ENCODE measurements around the gene FIBP.

The FIBP gene

GRCh38 chr11:65891219-65892136 lies 3.2 kb upstream of the FIBP start:
- H3K4me3 ChIP-seq (ENCODE audit: control insufficient read depth, low read depth, low read length) = peak overlapping the region; percentile 50
- peak; percentile 34 for TF ChIP-seq CTCF (IDR thresholded peaks at IDR 0.05; ENCODE audit: control insufficient read depth, insufficient read depth, low read depth, low read length, missing control alignments)
- DNase-seq (ENCODE audit: low read depth) = no peak

GRCh38 chr11:65890324-65891218 lies 2.3 kb upstream of the FIBP start, which contains the start of gene CCDC85B:
Gene CCDC85B, plus strand, starts transcription at chr11:65890673. Its CDS starts 111 bp downstream, at chr11:65890784.
- H3K4me3 ChIP-seq (ENCODE audit: control insufficient read depth, low read depth, low read length) = peak within 1 kb of the TSS; percentile 50
- TF ChIP-seq CTCF (IDR thresholded peaks at IDR 0.05; ENCODE audit: control insufficient read depth, insufficient read depth, low read depth, low read length, missing control alignments) = no peak
- DNase-seq (ENCODE audit: low read depth) = peak; percentile 88

- H3K4me3 ChIP-seq (ENCODE audit: control insufficient read depth, low read depth, low read length) = peak overlapping the region; percentile 92
- TF ChIP-seq CTCF (IDR thresholded peaks at IDR 0.05; ENCODE audit: control insufficient read depth, insufficient read depth, low read depth, low read length, missing control alignments) = no peak
- DNase-seq (ENCODE audit: low read depth) = no peak
These were observed 528 bp downstream of the FIBP start for GRCh38 chr11:65887723-65888162.

- no peak for DNase-seq (ENCODE audit: low read depth)
- peak overlapping the region; percentile 92 for H3K4me3 ChIP-seq (ENCODE audit: control insufficient read depth, low read depth, low read length)
- no peak for TF ChIP-seq CTCF (IDR thresholded peaks at IDR 0.05; ENCODE audit: control insufficient read depth, insufficient read depth, low read depth, low read length, missing control alignments)
These were observed 1.2 kb downstream of the FIBP start for GRCh38 chr11:65886826-65887722.

- H3K4me3 ChIP-seq (ENCODE audit: control insufficient read depth, low read depth, low read length) = no peak overlapping the region
- no peak for DNase-seq (ENCODE audit: low read depth)
- TF ChIP-seq CTCF (IDR thresholded peaks at IDR 0.05; ENCODE audit: control insufficient read depth, insufficient read depth, low read depth, low read length, missing control alignments) = no peak
These were observed 2.3 kb downstream of the FIBP start for GRCh38 chr11:65885808-65886536.

All from AG09309 (cell line).